Stimulated activated CD8-positive, alpha-beta memory T cell treated with anti-CD3 and anti-CD28 coated beads, Interleukin-4, amount 100 ng/mL, for 1 hour (primary cell): ENCODE measurements around the gene MSI2.
"Not testable (repeated sequence)": the region's sequence is repeated elsewhere in the genome, so short reads cannot be mapped to it uniquely, and the experiment has no call there.

Experiments used
- DNase-seq, 2 donors: peaks; one replicate each; pipeline ENCODE4 v3.0.0-alpha.2; 2020; ENCODE audit warnings: low read depth in 2 of 2, low spot score in 1 of 2

Gene MSI2

DNA sequence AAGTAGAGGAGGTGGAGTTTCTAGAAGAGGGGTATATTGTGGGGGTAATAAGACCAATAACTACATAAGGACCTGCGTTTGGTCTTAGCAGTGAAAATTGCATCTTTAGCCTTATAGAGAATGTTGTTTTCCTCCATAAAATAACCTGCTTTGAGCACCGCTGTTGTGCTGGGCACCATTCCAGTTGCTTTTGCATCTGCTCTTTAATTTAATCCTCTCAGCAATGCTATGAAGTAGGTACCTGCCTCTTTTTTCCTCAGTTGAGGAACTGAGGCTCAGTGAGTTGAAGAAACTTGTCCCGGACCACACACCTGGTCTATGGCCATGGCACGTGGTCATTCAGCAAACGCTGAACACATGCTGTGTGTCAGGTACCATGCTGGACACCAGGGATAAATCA lies 238.1 kb downstream of the MSI2 start:
- DNase-seq = no peak

DNA sequence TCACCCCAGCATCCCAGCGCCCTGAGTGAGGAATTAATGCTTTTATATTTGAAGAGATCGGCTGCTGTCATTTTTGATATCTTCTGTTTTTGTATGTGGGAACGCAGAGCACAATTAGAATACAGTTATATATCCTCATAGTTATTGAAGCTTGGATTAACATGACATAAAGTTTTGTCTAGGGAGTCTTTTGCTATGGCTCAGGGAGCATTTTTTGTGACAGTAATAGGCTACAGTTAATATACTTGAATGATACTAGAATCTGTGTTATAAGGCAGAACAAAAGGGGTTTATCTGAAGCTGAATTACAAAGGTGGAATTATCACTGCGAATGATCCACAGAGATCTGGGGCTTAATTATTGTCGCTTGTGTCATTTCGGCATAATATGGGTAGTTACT lies 239.4 kb downstream of the MSI2 start:
- no peak for DNase-seq

DNA sequence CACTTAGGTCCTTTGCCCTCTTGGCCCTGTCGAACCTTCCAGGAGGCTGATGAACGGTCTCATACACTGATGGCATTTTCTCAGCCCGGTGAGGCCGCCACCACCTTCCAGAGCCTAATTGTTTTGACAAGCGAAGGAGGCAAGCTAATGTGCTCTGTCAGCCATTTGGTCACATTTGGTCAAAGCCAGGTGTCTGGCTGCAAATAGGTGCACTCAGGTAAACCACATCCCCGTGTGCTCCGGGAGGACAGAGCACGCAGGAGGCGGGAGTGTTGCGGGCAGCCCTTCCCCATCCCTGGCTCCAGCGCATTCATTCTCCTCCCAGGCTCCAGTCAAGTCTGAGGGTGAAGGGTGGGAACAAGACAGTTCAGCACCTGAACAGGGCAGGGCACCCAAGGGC lies 240.1 kb downstream of the MSI2 start:
- no peak for DNase-seq

DNA sequence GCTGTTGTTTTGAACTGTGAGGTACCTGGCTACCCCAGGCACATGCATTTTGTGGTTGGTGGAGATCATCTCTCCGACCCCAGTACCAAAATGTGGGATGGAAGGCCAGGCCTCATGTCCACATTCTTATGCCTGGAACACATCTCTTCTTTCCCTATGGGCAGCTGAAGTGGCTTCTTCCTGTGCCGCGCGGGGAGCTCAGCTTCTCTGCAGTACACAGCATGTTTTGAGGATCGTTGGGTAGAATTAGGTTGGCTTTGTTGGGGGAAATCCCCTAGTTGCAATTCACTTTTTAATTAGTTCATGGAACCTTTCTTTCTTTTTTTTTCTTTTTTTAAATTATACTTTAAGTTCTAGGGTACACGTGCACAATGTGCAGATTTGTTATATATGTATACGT lies 242.1 kb downstream of the MSI2 start:
- no peak for DNase-seq

DNA sequence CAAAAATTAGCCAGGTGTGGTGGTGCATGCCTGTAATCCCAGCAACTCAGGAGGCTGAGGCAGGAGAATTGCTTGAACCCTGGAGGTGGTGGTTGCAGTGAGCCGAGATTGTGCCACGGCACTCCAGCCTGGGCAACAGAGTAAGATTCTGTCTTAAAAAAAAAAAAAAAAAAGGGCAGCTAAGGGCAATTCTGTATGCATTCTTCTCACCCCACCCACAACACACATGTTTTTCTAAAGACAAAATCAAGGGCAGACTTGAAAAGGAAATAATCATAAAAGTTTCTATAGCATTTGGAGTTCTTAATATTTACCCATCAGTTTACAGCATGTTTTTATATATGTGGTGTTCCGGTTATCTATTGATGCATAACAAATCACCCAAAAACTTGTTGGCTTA lies 242.9 kb downstream of the MSI2 start:
- DNase-seq = not testable (repeated sequence)

DNA sequence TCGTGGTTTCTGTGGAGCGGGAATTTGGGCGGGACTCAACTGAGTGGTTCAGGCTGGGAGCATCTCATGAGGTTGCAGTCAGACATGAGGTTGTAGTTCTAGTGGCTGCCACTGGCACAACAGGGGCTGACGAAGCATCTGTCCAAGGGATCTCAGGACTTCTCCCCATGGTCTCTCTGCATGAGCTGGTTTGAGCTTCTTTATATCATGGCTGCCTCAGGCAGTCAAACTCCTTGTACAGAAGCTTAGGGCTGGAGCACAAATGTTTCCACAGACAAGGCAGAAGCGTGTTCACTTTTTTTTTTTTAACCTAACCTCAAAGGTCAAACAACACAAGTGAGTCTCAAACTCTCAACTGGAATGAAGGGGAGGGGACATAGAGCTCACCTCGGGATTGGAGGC lies 243.3 kb downstream of the MSI2 start:
- DNase-seq = no peak

DNA sequence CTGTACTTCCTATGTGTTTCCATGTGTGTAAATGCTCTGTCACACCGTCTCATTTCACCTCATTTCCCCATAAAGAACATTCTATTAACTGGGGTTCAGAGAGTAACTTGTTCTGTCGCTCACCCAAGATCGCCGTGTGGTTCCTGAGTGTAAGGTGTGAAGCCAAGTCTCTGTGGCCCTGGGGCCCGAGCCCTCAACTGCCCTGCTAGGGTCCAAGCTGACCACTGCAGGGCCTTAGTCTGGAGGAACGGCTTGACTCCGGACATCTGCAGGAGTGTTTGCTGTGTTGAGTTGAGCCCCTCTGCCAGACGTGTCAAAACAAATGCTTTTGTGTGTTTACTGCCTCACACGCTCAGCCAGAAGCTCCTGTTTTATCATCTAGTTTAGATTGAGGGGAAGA lies 244.7 kb downstream of the MSI2 start:
- DNase-seq = no peak

DNA sequence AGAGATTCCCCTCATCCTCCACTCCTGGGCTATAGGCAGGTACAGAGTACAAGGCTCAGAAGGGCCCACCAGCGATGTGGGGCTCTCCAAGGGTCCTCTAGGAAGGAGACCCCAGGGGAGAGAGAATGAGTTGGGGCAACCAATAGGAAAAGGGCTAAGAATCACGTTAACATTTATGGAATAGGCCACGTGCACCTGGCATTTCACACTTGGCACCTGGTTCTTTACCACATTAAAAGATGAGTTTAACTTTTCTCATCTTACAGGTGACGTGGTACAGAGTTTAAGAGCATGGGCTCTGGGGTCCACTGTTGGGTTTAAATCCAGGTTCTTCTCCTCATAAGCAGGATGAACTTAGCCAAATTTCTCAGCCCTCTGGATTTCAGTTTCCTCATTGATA lies 245.7 kb downstream of the MSI2 start:
- no peak for DNase-seq

DNA sequence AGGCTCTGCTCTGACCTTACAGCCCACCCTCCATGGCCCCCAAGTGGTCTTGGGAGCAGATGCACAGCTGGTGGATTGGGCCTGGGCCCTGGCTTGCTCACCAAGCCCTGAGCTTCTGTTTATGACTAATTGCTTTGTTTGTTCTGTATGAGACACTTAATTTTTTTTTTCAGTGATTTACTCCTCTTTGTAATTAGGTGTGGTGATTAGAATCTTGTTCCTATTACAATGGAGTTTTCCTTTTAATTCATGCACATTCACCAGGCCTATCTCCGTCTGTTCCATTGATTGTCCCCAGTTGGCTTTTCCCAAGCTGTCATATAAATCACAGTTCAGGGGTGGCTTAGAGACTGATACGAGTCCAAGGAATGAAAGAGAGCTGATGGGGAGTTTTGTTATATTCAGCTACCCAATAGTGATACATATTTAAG lies 246.5 kb downstream of the MSI2 start:
- no peak for DNase-seq

DNA sequence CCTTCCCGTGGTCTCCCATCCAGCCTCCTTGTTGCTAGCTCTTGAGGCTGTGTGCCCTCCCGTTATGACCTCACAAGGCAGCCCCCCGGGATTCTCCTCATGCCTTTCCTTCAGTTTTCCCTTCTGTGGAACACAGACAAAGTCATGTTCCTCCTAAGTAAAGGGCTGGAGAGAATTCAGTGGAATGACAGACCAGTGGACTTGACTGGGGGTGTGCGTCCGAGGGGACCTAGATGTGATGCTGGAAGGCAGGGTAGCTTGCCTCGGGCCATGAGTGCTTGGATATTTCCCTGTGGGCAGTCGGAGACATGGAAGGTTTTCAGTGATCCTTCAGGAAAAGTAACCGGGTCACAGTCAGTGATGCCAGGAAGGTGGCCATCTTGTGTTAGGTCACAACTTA lies 247.9 kb downstream of the MSI2 start:
- DNase-seq = no peak

DNA sequence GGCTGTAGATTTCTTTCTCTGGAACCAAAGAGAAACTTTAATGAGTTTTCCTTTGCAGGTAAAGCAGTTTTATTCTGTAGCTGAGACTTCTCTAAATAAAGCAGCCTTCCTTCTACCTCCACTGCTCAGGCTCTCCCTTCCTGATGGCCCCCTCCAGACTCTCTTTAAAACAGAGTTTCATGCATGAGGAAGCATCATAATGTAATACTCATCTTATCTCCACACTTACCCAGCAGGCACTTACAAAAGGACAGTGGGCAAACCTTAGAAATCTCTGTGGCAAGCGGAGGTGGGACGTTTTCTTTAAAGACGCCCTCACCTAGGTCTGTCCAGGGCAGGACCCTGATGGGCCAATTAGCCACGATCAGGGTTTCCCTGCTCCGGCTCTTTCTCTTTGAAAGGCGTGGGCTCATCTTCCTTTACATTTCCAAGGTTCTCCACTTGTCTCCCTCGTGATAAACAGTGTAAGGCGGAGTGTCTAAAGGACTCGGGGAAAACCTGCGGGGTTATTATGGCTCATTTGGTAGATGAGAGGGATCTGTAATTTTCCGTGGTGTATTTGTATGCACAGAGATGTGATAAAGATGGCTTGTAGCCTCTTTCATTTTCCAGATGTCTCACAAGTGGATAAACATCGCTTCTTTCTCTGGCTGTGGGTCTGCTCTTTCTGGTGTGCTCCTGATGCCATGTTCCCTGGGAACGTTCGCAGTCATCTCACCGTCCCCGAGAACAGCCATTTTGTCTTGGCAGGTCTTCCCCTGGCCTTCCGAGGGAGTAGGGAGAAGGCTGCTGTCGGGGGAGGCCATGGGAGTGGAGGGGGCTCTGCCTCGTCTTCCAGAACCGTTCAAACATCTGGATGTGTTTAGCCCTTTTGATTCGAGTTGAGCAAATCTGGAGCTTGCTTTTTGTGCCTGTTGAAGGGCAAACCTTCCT lies 249.8 kb downstream of the MSI2 start:
- DNase-seq = no peak

DNA sequence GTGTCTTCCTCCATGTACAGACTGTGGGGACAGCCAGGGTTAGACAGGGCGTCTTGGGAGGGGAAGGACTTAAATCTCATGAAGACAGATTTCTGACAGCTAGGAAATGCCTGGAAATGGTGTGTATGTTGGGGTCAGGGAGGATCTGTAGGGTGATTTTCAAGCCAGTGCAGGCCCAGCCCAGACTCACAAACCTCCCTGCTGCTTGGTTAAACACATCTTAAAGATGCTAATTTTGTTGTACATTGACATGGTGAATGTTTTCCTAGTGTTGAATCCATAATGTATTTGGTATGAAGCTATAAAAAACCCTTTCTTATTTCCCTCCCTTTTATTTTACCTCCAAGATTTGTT lies 250.4 kb downstream of the MSI2 start:
- no peak for DNase-seq

DNA sequence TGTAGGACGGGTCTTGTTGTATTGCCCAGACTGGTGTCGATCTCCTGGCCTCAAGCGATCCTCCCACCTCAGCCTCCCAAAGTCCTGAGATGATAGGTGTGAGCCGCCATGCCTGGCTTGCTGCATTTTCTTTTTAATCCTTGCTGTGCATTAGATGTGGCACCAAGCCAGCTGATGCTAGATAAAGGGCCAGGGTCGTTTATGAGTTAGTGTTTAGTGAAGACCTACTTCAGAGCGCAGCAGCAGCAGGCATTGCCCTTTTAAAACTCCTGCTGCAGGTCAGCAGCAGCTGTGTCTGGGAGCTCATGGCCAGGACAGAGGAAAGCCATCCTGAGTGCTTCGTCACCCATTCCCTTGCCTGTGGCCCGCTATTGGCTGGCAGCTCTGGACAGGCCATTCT lies 251.5 kb downstream of the MSI2 start:
- no peak for DNase-seq

DNA sequence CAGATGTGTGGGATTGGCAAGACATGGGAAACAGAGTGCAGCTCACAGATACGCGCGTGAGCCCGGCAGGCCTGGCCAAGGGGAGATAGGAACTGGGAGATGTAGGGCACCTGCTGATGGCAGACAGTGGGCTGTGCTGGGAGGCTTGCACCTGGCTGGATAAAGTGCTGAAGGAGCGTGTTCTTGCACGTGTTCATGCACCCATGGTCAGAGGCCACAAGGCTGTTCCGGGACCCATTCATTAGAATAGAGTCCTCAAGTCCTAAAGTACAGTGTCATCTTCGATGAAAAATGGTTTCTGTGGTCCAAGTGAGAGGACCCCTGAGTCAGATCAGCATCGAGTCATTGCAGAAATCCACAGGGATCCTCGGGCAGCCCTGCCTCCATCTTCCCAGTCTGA lies 252.3 kb downstream of the MSI2 start:
- no peak for DNase-seq

DNA sequence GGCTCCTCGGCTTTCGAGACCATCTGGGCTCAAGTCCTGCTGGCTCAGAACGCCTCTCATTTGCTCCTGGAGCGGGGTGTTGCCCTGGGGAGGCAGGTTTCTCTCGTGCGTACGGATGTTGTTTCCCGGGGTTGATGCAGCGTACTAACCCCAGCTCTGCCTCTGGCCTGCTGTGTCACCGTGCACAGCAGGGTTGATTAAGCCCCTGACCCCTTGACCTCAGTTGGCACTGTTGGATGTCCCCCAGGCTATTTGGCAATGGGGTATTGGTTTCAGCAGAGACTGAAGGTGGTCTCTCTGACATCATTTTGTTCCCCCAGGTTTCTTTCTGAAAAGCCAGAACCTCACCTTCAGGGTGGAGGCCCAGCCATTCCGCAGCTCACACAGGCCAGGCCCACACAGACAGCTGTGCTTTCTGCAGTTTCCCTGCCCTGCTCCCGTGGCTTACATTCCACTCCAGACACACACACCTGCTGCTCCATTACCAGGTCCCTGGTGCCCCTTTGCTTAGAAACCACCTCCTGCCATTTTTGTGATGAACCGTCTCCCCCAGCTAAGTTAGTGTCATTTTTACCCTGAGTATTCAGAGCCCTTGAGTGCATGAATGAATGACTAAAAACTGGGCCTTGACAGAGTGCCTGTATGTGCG lies 255.3 kb downstream of the MSI2 start:
- DNase-seq = no peak

DNA sequence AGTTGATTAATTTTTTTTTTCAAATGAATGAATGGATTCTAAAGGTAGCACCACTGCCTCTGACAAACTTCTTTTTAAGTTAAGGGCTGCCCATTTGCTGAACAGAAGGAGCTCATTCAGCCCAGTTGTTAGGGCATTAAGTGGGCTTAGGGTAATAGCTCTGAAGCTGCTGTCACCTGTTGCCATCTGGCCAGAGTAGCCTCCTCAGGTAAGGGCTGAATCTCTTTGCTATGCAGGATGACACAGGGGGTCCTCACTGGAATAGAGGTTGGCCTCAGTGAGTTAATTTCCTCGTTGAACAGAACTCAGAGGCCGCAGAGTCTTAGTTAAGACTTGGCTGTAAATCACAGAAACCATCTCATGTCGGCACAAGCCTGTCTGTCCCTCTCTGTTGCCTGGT lies 255.9 kb downstream of the MSI2 start:
- DNase-seq = no peak

DNA sequence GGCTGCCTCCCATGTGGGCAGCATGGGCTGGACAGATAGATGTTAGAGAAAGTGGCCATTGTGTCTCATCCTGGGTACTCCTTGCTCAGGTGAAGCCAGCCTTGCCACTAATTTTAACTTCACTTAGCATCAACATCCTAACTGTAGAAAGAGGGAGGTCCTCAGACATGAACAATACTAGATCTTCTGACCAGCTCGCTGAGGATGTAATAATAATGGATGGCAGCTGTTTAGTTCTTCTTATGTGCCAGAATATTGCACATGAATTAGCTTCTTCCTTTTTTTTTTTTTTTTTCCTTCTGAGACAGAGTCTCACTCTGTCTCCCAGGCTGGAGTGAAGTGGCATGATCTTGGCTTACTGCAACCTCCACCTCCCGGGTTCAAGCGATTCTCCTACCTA lies 256.4 kb downstream of the MSI2 start:
- no peak for DNase-seq

DNA sequence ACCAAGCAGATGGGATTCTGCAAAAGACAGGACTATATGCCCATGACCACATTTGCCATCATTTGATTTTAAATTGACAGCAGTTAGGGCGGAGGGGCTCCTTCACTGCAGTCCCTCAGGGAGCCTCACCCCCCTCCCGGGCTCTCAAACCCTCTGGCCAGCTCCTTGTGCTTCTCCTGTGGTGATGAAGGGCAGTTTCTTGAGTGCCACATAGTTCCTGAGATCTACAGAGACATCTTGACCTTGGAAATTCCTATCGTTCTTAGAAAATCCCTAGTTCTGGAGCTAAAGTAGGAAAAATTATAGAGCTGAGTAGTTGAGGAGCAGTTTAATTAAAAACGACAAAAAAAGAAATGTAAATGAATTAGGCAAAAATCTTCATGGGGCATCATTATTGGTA lies 257.2 kb downstream of the MSI2 start:
- DNase-seq = no peak

DNA sequence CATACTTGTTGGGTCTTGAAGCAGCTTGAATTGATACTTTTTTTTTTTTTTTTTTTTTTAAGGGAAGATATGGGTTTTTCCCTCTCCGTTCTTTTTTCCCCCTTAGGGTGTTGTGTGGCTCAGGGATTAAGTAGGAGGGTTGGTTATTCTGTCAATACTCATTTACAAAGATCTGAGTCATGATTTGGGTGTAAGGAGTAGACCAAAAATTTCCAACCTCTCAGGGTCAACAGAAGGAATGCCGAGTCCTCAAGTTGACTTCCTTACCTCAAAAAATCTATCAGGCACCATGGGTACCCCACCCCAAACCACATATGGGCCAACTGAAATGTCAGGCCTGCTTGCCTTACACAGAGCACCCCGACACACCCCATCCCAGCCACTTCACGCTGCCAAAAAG lies 258.3 kb downstream of the MSI2 start:
- DNase-seq = no peak

DNA sequence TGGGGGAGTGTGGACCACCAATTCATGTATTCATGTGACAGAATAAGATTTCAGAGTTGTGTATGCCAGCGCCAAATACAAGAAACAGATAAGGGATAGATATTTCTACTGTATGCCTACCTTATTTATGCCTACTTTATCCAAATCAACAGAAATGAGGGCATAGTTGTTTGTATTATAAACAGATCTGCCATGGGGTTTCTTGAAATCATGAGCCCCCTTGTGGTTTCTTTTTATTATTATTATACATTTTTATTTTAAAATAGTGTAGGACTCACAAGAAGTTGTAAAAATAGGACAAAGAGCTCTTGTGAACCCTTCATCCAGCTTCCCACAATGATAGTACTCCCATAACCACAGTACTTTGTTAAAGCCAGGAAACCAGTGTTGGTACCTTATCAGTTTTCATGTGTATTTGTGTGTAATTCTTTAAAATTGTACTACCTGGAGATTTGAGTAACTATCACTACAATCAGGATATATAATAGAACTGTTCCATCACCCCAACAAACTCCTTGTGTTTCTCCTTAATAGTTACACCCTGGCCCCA lies 259.4 kb downstream of the MSI2 start:
- no peak for DNase-seq

DNA sequence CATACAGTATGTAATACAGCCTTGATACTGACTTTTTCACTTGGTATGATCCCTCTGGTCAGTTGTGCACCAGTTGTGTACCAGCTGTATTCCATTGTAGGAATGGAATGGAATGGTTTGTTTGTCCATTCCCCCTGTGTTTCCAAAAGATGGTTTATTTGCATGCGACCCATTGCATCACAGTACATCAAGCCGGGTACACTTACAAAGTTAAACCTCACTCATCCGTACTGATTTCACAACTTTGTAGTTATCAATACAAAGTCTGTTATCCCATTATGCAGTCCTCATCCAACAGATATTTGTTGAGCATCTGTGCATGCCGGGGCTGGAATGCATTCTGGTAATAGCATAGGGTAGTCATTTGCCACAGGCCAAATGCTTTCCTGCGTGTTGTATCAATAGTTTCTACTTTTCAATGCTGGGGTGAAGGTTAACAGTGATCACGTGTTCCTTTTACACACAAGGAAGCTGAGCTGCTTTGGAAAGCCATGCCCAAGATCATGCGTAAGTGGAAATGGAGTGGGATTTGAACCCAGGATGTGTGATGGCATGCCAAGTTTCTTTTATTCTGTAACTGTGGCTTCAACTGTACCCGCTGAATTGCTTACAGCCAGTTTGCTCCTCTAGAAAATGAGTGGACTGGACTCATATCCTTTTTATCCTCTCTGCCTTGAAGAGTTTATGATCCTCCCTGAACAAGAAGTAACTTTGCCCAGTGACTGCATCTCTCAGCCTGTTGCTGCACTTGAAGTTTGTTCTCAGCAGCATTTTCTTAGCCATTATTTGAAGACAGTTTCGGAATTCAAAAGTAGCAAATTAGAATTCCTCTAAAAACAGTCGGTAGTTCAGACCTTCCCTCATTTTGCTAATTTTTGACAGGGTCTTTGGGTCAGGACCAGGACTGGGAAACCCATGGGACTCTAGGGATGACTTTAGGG lies 260.2 kb downstream of the MSI2 start:
- DNase-seq = no peak

DNA sequence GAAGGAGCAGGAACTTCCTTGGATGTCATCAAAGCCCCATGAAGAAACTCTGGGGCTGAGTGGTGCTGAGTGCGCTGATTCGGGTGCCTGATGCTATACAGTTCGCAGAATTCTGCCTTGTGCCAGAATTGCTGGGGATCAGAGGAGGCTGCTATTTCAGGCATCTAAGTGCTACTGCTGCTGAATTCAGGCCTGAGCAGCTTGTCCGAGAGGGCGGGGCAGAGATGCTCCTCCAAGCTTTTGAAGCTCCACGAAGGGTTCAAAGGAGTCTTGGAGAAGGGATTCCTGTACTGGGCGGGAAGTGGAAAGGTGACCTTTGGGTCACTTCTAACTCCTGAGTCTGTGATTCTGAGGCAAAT lies 260.9 kb downstream of the MSI2 start:
- no peak for DNase-seq
